IPS-11a (cell line): ENCODE measurements around the gene RYR2.
"Not testable (repeated sequence)": the region's sequence is repeated elsewhere in the genome, so short reads cannot be mapped to it uniquely, and the experiment has no call there.

Experiments used
- H3K4me3 ChIP-seq: one replicate; pipeline ENCODE4 v1.5.1; 2013; ENCODE audit warnings: low read depth, low read length, control low read depth

RYR2 gene

DNA sequence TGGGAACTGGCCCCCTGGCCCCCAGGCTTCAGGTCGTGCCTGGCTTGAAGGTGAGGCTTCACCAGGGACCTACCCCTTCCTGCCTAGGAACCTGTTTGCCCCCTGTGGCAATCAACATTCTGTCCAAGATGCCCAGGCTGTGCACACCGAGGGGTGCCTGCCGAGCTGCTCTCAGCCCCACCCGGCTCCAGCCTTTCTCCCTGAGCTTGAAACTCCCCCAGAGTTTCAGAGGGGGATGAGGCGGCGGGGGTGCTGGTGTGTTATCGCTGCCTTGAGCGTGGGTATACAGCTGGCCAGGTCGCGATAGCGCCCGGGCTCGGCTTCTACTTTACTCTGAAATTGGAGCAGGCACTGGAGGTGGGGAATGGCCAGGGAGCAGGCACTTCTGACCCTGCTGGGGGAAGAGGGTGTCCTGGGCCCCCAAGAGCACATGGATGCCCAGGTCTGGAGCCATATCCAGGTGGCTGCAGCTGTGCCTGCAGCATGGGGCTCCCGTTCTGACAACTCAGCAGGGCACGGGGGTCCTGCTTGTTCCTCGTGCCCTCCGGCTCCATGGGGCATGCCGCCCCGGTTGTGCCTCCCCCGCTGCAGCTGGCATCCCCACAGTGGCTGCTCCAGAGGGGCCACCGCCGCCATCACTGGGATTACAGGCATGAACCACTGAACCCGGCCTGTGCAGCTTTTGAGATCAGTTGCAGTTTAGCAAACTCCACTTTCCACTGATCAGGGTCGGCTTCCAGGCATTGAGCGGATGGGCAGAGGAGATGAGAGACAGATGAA lies 29.8 kb downstream of the RYR2 start:
- H3K4me3 ChIP-seq: no peak overlapping the region

DNA sequence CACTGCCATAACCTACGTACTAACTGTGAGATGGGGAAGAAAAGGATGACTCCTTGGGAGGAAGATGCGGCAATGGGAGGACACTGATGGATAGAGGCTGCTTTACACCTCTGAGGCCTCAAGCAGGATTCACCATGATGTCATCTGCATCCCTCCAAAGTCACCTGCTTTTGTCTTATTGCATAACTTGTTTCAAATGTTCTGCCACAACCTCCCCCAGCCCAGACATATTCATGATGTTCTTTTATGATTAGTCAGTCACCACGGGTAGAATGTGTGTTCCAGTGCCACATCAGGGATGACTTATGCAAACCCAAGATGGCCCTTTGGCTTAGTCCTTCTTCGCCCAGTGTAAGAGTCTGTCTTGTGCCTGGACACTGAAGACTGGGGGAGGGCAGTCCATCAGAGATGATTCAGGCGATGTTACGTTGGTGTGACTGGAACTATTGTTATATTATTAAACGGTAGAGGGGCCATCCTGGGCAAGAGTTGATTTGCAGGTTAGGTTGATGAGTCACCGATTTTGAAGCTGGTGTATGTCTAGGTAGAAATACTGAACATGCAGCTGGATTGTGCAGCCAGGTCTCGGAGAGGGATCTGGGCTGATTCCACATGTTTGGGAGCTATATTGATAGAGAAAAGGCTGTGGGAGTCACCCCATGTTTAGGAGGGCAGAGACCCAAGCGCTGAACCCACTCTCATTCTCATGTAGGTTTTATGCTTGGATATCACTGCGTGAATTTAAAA lies 32.6 kb downstream of the RYR2 start:
- H3K4me3 ChIP-seq: no peak overlapping the region

DNA sequence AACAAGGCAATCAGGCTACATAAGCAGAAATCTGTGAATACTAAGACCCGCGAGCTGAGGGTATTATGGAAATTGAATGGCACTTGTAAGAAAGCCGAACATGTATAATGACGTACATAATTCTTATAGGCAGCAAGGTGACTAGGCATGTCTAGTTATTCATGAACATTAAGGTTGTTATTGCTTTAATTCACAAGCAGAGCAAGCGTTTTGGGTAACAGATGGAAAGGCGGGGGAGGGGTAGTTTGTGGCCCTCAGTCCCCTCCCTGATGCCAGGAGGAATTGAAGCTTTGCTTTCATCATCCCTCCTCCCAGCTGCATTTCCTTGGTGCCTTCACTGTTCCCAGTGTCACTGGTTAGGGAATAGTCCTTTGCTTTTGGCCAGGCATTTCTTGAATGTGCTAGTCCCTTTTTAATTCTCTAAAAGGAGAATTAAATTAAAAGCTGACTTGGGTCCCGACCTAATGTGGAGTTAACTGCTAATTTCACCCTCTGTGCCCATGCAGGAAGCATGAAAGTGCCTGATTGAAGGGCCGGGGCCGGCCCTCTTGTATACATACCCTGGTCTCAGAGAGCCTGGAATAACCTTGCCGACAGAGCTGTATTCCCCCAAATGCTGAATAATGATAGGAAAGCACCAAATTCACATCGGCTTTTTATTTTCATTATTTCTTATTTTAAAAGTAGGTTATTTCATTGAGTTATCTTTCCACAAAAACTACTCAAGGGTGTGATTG lies 42.5 kb downstream of the RYR2 start:
- H3K4me3 ChIP-seq: no peak overlapping the region

DNA sequence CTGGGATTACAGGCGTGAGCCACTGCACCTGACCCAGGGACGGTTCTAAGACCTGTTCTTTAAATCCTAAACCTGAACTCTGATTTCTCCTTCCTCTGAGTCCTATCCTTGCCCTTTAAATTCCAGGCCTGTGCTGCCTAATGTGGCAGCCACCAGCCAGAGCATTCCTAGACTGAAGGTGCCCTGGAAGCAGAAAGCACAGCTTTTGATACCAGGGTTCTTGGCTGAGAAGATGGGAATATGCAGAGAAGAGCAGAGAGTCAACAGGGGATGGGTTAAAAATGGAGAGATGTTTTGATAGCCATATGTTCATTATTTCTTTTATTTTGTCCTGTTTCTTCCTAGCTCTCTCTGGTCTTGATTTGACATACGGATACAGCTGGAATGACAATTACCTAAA lies 49.7 kb downstream of the RYR2 start:
- H3K4me3 ChIP-seq: no peak overlapping the region

DNA sequence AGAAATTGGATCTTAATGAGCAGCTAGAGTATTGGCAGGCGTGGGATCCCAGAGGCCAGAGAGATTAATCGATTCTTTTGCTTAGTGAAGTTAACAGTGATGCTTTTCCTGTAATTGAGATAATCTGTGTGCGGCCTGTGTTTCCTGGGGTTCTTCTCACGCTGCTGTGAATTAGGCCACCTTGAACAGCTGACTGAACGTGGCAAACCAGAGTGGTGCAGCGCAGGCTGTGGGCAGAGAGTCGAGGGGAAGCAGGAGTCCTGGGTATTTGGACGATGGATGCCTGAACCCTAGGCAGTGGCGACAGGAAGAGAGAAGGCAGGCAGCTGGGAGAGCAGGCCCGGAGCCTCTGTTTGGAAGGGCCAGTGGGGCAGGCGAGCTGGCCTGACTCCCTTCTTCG lies 51.7 kb downstream of the RYR2 start:
- no peak overlapping the region for H3K4me3 ChIP-seq

DNA sequence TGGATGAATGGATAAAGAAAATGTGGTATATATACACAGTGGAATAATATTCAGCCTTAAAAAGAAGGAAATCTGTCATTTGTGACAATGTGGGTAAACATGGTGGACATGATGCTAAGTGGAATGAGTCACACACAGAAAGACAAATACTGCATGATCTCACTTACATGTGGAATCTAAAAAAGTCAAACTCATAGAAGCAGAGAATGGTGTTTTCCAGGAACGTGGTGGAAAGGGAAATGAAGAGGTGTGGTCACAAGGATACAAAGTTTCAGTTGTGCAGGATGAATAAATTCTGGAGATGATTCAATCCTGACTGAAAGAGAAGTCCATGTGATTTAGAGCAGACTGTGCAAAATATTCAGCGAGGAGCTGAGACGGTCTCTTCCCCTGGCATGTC lies 56.6 kb downstream of the RYR2 start:
- H3K4me3 ChIP-seq: no peak overlapping the region

DNA sequence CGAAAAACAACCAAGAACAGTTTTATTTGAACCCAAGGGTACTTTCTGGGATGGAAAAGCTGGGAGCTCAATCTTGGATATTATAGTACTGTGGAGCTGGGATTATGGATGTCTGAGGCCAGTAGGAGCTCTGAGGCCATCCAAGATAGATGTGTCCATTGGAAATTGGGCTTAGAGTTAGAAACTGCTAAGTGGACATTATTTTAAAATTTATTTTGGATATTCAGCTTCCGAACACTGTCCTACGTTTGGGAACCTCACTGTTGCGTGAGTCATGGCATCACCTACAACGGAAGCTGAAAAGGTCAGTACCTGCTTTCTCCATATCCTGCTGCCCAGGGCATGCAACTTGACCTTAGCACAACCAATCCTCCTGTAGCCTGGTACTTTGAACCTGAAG lies 61.0 kb downstream of the RYR2 start:
- H3K4me3 ChIP-seq: no peak overlapping the region

DNA sequence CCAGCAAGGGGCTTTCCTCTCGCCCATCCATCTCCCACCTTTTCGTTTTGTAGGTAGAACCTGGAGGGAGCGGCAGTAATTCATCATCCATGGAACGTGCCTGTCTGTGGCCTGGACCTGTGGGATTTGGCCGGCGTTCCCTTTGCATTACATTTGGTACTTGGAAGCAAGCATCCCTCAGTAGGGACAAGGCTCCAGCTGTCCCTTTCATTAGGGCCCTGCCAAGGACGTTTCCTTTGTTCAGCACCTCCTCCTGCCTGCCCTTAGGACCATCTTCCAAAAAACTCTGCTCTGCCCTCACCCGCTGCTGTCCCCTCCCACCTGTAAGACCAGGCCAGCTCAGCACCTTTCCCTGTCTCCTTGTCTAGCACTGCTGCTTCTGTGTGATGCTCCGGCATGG lies 62.1 kb downstream of the RYR2 start:
- no peak overlapping the region for H3K4me3 ChIP-seq

DNA sequence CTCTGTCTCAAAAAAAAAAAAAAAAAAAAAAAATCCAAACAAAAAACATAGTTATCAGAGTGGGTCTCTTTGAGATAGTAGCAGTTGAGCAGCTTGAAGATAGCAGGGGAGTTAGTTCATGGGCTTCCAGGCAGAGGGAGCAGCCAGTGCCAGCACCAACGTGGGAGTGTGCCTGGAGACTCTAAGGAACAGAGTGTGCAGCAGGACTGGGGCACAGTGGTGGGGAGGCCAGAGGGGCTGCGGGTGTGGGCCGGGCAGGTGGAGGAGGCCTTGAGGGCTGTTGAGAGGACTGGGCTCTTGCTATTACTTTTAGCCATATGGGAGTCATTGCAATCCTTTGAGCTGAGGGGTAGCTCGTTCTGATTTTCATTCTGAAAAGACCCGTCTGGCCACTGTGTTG lies 63.8 kb downstream of the RYR2 start:
- no peak overlapping the region for H3K4me3 ChIP-seq

DNA sequence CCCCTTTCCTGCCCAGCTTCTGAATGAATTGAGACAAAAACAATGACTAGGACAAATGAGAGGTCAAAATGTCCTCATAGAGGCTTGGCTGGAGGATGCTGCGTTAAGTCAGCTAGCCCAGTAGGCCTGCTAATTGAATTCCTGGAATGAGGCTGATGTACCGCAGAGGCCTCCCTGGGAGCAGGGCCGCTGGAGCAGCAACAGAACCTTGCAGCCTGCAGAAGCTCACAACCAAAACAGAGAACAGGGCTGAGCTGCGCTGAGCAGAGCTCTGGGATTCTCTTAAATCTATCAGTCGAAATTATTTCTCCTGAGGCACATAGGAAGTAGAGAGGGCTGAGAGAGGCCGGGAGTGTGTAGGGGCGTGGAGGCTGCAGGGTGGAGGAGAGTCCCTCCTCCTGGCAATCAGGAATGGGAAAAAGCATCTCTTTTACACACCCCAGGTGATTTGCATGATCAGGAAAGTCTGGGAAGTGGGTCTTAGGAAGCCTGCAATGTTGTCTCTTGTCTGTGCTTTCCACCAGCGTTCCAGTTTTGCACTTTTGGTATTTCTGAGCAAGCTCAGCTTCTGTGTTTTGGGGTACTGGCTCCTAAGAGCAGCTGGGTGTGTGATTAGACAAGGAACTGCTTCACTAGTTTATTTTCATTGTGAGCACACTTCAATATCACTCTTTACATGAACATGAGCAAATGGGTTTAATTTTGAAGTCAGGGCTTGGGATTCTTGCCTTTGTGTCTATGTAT lies 66.5 kb downstream of the RYR2 start:
- no peak overlapping the region for H3K4me3 ChIP-seq

DNA sequence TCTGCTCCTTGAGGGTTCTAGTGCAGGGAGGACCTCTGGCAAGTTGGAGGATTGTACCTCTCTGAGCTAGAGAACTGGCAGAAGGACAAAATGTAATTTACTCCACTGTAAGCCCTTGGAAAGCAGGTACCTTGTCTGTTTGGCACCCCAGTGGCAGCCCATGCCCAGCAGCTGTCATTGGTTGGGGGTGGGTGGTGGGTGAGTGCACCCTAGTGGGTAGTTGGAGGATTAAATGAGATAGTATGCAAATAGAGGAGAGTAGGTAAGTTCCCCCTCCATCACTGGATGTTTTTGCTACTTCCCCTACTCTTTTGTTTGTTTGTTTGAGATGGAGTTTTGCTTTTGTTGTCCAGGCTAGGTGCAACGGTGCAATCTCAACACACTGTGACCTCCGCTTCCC lies 69.8 kb downstream of the RYR2 start:
- H3K4me3 ChIP-seq: no peak overlapping the region

DNA sequence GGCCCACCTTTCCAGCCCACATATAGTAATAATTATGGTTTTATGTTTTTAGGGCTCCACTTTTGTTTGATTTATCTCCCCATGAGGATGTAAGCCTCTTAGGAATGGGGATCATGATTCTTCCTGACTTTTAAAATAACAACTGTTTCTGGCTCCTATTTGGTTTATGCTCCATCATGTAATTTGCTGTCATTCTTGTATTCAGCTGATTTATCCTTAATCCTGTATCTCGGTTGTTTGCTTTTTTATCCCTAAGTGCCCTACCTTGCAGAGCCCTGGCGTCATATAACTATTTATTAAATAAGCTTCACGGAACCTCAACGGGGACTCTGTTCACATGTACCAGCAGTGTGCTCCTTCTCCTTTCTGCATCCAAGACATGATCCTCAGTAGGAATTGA lies 70.7 kb downstream of the RYR2 start:
- H3K4me3 ChIP-seq: no peak overlapping the region

DNA sequence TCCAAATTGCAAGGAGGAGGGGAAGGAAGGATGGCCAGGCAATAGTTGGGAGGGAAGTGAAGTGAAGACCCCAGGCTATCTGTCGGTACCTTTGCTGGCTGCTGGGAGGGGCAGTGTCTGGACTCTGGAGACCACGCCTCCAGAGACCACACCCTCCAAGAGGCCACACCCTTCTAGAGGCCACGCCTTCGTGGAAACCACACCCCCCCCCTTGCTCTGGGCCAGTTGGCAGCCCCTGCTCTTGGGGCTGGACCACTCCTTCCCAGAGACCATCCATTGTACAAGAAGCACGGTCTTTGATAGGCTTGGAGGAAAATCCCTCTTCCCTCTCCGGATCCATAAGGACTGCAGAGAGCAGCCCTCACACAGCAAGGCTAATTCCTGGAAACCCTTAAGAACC lies 73.1 kb downstream of the RYR2 start:
- no peak overlapping the region for H3K4me3 ChIP-seq

DNA sequence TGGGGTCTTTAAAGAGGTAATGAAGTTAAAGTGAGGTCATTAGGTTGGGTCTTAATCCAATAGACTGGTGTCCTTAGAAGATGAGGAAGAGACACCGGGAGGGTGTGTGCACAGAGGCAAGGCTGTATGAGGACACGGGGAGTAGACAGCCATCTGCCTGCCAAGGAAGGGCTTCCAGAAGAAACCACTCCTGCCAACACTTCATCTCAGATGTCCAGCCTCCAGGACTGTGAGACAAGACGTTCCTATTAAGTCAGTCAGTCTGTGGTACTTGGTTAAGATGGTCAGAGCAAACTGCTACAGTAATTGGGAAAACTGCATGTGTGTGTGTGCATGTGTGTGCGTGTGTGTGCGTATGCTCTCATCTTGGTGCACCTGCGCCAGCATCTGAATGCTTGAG lies 77.1 kb downstream of the RYR2 start:
- H3K4me3 ChIP-seq: no peak overlapping the region

DNA sequence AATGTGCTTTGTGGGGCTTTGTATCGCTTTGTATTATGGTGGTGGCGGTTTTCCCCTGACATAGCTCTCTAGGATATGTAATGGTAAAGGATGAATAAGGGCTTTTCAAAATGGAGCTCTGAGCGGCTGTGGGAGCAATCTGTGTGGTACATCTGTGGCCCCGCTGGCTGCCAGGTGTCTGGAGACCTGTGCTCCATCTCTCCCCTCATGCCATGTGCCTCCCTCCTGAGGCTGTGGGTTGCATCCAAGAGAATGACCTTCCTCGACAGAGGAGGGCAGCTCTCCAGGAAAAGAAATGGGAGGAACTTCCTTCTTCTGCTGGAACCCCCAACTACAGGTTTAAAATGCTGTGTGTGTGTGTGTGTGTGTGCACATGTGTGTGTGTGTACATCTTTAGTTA lies 78.7 kb downstream of the RYR2 start:
- H3K4me3 ChIP-seq: no peak overlapping the region

DNA sequence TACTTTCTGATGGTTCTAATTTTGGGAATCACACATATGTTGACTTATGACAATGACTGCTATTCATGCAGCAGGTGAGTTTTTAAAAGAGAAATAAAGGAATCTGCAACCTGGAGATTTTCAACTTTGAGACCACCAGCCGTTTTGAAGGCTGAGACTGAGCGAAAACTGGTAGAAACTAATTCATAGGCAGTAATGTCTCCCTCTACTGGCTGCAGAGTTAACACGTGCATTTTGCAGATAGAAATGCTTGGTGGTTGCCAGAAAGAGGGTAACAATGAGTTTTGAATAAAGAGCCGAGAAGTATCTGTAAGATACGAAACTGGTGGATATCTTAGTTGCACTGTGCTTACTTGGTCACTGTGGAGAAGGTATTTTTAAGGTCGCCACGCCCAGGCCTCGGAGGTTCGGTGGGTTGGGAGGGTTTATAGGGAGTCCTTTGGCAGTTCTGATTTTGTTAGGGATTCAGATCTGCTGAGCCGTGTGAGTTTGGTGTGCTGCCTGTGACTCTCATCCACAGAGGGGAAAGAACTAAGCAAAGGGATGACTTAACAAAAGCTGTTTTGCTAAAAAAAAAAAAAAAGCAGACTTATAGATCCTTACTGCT lies 83.0 kb downstream of the RYR2 start:
- H3K4me3 ChIP-seq: no peak overlapping the region

DNA sequence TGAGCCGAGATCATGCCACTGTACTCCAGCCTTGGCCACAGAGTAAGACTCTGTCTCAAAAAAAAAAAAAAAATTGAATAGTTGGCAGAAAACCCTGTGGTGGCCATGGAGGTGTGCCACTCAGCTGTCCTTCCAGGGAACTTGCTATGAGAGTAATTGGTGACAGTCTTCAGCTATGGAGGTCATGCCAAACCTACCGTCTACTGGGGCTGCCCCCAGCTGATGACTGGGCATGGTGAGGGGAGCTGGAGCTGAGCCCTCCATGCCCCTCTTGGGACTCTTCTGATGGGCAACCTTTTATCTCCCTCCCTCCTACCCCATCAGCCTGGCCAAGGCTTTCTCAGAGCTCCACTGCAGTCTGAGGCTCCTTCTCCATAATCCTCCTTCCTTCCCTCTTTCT lies 84.2 kb downstream of the RYR2 start:
- no peak overlapping the region for H3K4me3 ChIP-seq

DNA sequence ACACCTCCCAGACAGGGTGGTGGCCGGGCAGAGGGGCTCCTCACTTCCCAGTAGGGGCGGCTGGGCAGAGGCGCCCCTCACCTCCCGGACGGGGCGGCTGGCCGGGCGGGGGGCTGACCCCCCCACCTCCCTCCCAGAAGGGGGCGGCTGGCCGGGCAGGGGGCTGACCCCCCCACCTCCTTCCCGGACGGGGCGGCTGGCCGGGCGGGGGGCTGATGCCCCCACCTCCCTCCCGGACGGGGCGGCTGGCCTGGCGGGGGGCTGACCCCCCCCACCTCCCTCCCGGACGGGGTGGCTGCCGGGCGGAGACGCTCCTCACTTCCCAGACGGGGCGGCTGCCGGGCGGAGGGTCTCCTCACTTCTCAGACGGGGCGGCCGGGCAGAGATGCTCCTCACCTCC lies 85.3 kb downstream of the RYR2 start:
- not testable (repeated sequence) for H3K4me3 ChIP-seq

DNA sequence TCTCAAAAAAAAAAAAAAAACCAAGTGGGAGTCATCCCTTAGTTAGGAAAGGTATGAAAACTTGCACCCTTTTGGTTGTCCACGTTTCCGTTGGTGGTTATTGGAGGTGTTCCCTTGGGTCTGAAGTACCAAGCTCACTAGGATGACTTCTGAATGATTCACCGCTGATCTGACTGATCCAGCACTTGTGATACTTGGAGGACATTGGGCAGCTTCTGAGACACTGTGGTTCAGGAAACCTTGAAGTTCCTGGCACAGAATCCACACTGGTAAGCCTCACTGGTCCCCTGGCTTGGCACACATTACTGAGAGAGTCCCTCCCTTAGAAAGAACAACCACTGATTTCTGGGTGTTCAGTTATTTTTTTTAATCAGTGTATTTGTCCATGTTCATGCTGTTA lies 91.9 kb downstream of the RYR2 start:
- H3K4me3 ChIP-seq: no peak overlapping the region

DNA sequence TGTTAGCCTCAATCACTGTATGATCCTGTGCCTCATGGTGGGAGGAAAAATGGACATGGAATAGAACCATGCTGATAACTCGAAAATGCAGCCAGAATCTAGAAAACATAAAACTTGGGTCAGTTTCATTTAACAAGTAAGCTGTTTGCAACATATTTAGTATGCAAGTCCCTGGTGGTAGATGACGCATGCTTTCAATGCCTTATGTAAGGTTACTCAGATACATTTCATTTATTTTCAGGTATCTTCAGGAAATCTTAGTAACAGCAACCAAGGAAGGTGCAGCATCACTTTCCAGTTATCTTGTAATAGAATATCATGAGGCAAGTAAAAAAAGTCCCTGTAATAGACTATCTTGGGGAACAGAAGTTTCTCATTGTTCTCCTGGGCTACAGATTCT lies 92.9 kb downstream of the RYR2 start:
- no peak overlapping the region for H3K4me3 ChIP-seq

DNA sequence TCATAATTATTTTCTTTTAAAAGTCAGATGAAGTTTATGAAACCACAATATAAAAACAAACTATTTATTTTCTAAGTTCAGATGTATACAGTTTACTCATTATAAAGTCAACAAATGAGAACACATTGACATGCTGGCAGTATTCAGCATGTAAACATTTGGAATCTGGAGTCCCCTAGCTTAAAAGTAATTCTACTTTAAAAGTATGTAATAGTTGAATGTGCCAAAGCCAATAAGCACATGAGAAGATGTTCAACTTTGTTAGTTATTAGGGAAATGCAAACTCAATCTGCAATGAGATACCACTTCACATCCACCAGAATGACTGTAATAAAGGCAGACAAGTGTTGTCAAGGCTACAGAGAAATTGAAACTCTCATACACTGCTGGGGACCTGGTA lies 96.6 kb downstream of the RYR2 start:
- H3K4me3 ChIP-seq: no peak overlapping the region
